Fibroblast of lung (primary cell): ENCODE data around the gene ACP2. TPM values are rescaled to one million over a fixed set of nuclear protein-coding genes. Genes with fewer than 3 reads are reported as not detected.

Source experiments
- DNase-seq, 2 donors: peaks; one replicate each; pipeline versions ENCODE4 v3.0.0 to v3.0.0-alpha.2; 2010; ENCODE audit warnings: low read depth in 2 of 2
- H2AFZ ChIP-seq: 2 replicates; pipeline ENCODE4 v1.5.1; 2012; ENCODE audit warnings: low read length, control low read depth, inconsistent platforms
- H3K27ac ChIP-seq: 2 replicates; pipeline ENCODE4 v1.5.1; 2011; ENCODE audit warnings: low read length, control low read depth; ENCODE audit not compliant: insufficient read depth
- H3K27me3 ChIP-seq: 2 replicates; pipeline ENCODE4 v1.5.1; 2011; ENCODE audit warnings: mild to moderate bottlenecking, low read length; ENCODE audit not compliant: control insufficient read depth, insufficient read depth
- H3K36me3 ChIP-seq: 2 replicates; pipeline ENCODE4 v1.5.1; 2011; ENCODE audit warnings: low read length; ENCODE audit not compliant: control insufficient read depth, insufficient read depth
- H3K4me1 ChIP-seq: 2 replicates; pipeline ENCODE4 v1.5.1; 2011; ENCODE audit warnings: low read length; ENCODE audit not compliant: control insufficient read depth, insufficient read depth; ENCODE audit errors: extremely low read depth
- H3K4me2 ChIP-seq: 2 replicates; pipeline ENCODE4 v1.5.1; 2011; ENCODE audit warnings: low read length, control low read depth; ENCODE audit not compliant: insufficient read depth; ENCODE audit errors: extremely low read depth
- H3K4me3 ChIP-seq, 4 experiments: fragments of 200-600 bp in 1 of 4; sonication (generic) in 1 of 4; replicated peaks in 1 of 4; 2 replicates each; pipeline ENCODE4 v1.5.1; 2011 to 2016; ENCODE audit warnings: low read length in 4 of 4, low read depth in 3 of 4, mild to moderate bottlenecking in 3 of 4, control low read depth in 2 of 4, inconsistent platforms in 1 of 4, mixed read lengths in 1 of 4; ENCODE audit not compliant: insufficient read depth in 1 of 4; ENCODE audit errors: control extremely low read depth in 1 of 4
- H3K79me2 ChIP-seq: 2 replicates; pipeline ENCODE4 v1.5.1; 2012; ENCODE audit warnings: mild to moderate bottlenecking, low read length, inconsistent platforms; ENCODE audit not compliant: control insufficient read depth, insufficient read depth
- H3K9ac ChIP-seq: 2 replicates; pipeline ENCODE4 v1.5.1; 2011; ENCODE audit warnings: mild to moderate bottlenecking, low read length, control low read depth; ENCODE audit not compliant: insufficient read depth
- H3K9me3 ChIP-seq: 2 replicates; pipeline ENCODE4 v1.5.1; 2012; ENCODE audit warnings: low read depth, low read length; ENCODE audit not compliant: control insufficient read depth, insufficient read depth
- H4K20me1 ChIP-seq: 2 replicates; pipeline ENCODE4 v1.5.1; 2011; ENCODE audit warnings: low read length; ENCODE audit not compliant: control insufficient read depth, insufficient read depth; ENCODE audit errors: extremely low read depth
- CTCF ChIP-seq, 2 donors: IDR thresholded peaks in 1 of 2; conservative IDR thresholded peaks in 1 of 2; 1 replicate in 1 of 2; 2 replicates in 1 of 2; pipeline ENCODE4 v1.5.1; 2011 to 2012; ENCODE audit warnings: low read length in 2 of 2, control low read depth in 1 of 2, inconsistent platforms in 1 of 2, low read depth in 1 of 2, mild to moderate bottlenecking in 1 of 2
- EZH2 ChIP-seq: IDR thresholded peaks from 2 replicates; pipeline ENCODE4 v1.5.1; 2012; ENCODE audit warnings: low read length, control low read depth, mild to moderate bottlenecking; ENCODE audit errors: missing control alignments
- polyA plus RNA-seq, 2 donors: library from polyadenylated mRNA; depleted of rRNA in 1 of 2; stranded (reverse) in 1 of 2; unstranded in 1 of 2; fragments of >200 nt; gene quantifications; 2 replicates each; pipeline ENCODE4 v1.2.1, GENCODE V29; 2011 to 2012; ENCODE audit warnings: missing spikeins in 1 of 2
- total RNA-seq: library from RNA; depleted of rRNA; stranded (reverse); fragments of >200 nt; gene quantifications from 2 replicates; pipeline ENCODE4 v1.2.1, GENCODE V29; 2014

ACP2 gene
- total and polyA plus RNA-seq, 2 donors (not counting 1 experiment from before 2014, with no cell fraction given) = 18.9 to 23.9 TPM

- no peaks in the 10 kb centered on the region for H3K9me3 ChIP-seq
- no peak overlapping the region for H2AFZ ChIP-seq
- no peak overlapping the region for H3K9ac ChIP-seq
- peaks cover 2% of the 10 kb centered on the region for H3K36me3 ChIP-seq
- no peaks in the 10 kb centered on the region for H4K20me1 ChIP-seq
- no peaks in the 10 kb centered on the region for H3K27me3 ChIP-seq
- H3K79me2 ChIP-seq = no peaks in the 10 kb centered on the region
- no peak overlapping the region for H3K4me2 ChIP-seq
- DNase-seq = peak in 1 of 2 donors; percentile 59
- peaks cover 28% of the 10 kb centered on the region for H3K4me1 ChIP-seq
- peak; percentile 64 to 75 for TF ChIP-seq CTCF (conservative IDR thresholded peaks at IDR 0.05 in 1 of 2, IDR thresholded peaks at IDR 0.05 in 1 of 2; ENCODE audit: low read depth in 1 of 2, low read length in 2 of 2)
- TF ChIP-seq EZH2 = no peak
- H3K27ac ChIP-seq = no peak overlapping the region
- H3K4me3 ChIP-seq = peak overlapping the region in 1 of 4 experiments; percentile 79
Observed at GRCh38 chr11:47259232-47259977, 10.8 kb upstream of the ACP2 start.

- H3K9ac ChIP-seq = no peak overlapping the region
- H3K4me1 ChIP-seq = peaks cover 33% of the 10 kb centered on the region
- peak overlapping the region; percentile 4 to 79 (median 38) for H3K4me3 ChIP-seq
- TF ChIP-seq CTCF (conservative IDR thresholded peaks at IDR 0.05 in 1 of 2, IDR thresholded peaks at IDR 0.05 in 1 of 2; ENCODE audit: low read depth in 1 of 2, low read length in 2 of 2) (peak in 1 of 2 donors; percentile 2), EZH2 (no peak)
- H3K4me2 ChIP-seq = peak overlapping the region; percentile 26
- H3K9me3 ChIP-seq = no peaks in the 10 kb centered on the region
- H4K20me1 ChIP-seq = no peaks in the 10 kb centered on the region
- no peaks in the 10 kb centered on the region for H3K79me2 ChIP-seq
- no peak overlapping the region for H2AFZ ChIP-seq
- H3K27ac ChIP-seq = peak overlapping the region; percentile 59
- no peak for DNase-seq
- H3K36me3 ChIP-seq = peaks cover 2% of the 10 kb centered on the region
- H3K27me3 ChIP-seq = no peaks in the 10 kb centered on the region
Observed at GRCh38 chr11:47258317-47258902, 9.8 kb upstream of the ACP2 start.

GRCh38 chr11:47257517-47258316 is 9.1 kb upstream of the ACP2 start, which contains the start of gene NR1H3:
Gene NR1H3 (plus strand): TSS chr11:47257996. CDS start chr11:47259217, 1,221 bp downstream.
- Histone ChIP-seq H3K4me2 (peak within 1 kb of the TSS; percentile 80), H3K9ac (peak within 1 kb of the TSS; percentile 37), H4K20me1 (no peaks in the 10 kb centered on the region), H3K4me3 (peak within 1 kb of the TSS; percentile 12 to 79 (median 40)), H3K9me3 (no peaks in the 10 kb centered on the region), H3K4me1 (peaks cover 33% of the 10 kb centered on the region), H3K36me3 (peaks cover 2% of the 10 kb centered on the region), H2AFZ (peak within 1 kb of the TSS; percentile 60), H3K27me3 (no peaks in the 10 kb centered on the region), H3K27ac (peak within 1 kb of the TSS; percentile 59), H3K79me2 (no peaks in the 10 kb centered on the region)
- TF ChIP-seq EZH2 = no peak
- peak; percentile 63 to 81 for TF ChIP-seq CTCF (conservative IDR thresholded peaks at IDR 0.05 in 1 of 2, IDR thresholded peaks at IDR 0.05 in 1 of 2; ENCODE audit: low read depth in 1 of 2, low read length in 2 of 2)
- peak; percentile 68 to 96 for DNase-seq
